GM23338 (cell line): ENCODE data around the gene PPIA.
"Not testable (repeated sequence)": the region's sequence is repeated elsewhere in the genome, so short reads cannot be mapped to it uniquely, and the experiment has no call there.

ENCODE experiments used
- CREB1 ChIP-seq: fragments of 250-450 bp; sonication (Bioruptor Pico); IDR thresholded peaks from 2 replicates; pipeline ENCODE4 v1.5.0; 2020; ENCODE audit warnings: low read depth, mild to moderate bottlenecking, moderate library complexity
- EZH2 ChIP-seq: fragments of 200-600 bp; sonication (generic); IDR thresholded peaks from one replicate; pipeline ENCODE4 v1.8.0; 2017; ENCODE audit warnings: antibody characterized with exemption, mild to moderate bottlenecking, low read depth; ENCODE audit not compliant: unreplicated experiment
- JUNB ChIP-seq: IDR thresholded peaks from one replicate; pipeline ENCODE4 v1.6.1; 2016; ENCODE audit warnings: antibody characterized with exemption; ENCODE audit not compliant: unreplicated experiment
- POLR2AphosphoS5 ChIP-seq: IDR thresholded peaks from 2 replicates; pipeline ENCODE4 v1.6.1; 2016; ENCODE audit warnings: antibody characterized with exemption, low read depth
- TF ChIP-seq, protein P1 (sequence below): IDR thresholded peaks from one replicate; pipeline ENCODE4 v1.6.1; 2018; ENCODE audit warnings: antibody characterized with exemption; ENCODE audit not compliant: unreplicated experiment
- TF ChIP-seq, protein P2 (sequence below), 2 experiments: fragments of 200-600 bp in 1 of 2; sonication (generic) in 1 of 2; conservative IDR thresholded peaks; 2 replicates each; pipeline versions ENCODE4 v1.5.1 to v1.6.1; 2016 to 2017; ENCODE audit warnings: antibody characterized with exemption in 2 of 2, low read depth in 2 of 2, mild to moderate bottlenecking in 2 of 2, moderate library complexity in 1 of 2
- TF ChIP-seq, protein P3 (sequence below): fragments of 250-450 bp; sonication (Bioruptor Pico); IDR thresholded peaks from 2 replicates; pipeline ENCODE4 v1.5.0; 2020; ENCODE audit warnings: mild to moderate bottlenecking, moderate library complexity

DNA sequence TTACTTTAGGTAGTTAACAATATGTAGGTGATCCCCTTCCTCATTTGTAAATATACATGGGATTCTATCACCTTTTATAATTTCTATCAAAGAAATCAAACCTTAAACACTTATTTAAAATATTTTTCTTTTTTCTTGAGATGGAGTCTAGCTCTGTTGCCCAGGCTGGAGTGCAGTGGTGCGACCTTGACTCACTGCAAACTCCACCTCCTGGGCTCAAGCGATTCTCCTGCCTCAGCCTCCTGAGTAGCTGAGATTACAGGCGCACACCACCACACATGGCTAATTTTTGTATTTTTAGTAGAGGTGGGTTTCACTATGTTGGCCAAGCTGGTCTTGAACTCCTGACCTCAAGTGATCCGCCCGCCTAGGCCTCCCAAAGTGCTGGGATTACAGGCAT is 47.0 kb downstream of the PPIA start:
- not testable (repeated sequence) for TF ChIP-seq POLR2AphosphoS5, JUNB, EZH2, CREB1
- TF ChIP-seq, protein P1, sequence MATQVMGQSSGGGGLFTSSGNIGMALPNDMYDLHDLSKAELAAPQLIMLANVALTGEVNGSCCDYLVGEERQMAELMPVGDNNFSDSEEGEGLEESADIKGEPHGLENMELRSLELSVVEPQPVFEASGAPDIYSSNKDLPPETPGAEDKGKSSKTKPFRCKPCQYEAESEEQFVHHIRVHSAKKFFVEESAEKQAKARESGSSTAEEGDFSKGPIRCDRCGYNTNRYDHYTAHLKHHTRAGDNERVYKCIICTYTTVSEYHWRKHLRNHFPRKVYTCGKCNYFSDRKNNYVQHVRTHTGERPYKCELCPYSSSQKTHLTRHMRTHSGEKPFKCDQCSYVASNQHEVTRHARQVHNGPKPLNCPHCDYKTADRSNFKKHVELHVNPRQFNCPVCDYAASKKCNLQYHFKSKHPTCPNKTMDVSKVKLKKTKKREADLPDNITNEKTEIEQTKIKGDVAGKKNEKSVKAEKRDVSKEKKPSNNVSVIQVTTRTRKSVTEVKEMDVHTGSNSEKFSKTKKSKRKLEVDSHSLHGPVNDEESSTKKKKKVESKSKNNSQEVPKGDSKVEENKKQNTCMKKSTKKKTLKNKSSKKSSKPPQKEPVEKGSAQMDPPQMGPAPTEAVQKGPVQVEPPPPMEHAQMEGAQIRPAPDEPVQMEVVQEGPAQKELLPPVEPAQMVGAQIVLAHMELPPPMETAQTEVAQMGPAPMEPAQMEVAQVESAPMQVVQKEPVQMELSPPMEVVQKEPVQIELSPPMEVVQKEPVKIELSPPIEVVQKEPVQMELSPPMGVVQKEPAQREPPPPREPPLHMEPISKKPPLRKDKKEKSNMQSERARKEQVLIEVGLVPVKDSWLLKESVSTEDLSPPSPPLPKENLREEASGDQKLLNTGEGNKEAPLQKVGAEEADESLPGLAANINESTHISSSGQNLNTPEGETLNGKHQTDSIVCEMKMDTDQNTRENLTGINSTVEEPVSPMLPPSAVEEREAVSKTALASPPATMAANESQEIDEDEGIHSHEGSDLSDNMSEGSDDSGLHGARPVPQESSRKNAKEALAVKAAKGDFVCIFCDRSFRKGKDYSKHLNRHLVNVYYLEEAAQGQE = not testable (repeated sequence)
- TF ChIP-seq, protein P2, sequence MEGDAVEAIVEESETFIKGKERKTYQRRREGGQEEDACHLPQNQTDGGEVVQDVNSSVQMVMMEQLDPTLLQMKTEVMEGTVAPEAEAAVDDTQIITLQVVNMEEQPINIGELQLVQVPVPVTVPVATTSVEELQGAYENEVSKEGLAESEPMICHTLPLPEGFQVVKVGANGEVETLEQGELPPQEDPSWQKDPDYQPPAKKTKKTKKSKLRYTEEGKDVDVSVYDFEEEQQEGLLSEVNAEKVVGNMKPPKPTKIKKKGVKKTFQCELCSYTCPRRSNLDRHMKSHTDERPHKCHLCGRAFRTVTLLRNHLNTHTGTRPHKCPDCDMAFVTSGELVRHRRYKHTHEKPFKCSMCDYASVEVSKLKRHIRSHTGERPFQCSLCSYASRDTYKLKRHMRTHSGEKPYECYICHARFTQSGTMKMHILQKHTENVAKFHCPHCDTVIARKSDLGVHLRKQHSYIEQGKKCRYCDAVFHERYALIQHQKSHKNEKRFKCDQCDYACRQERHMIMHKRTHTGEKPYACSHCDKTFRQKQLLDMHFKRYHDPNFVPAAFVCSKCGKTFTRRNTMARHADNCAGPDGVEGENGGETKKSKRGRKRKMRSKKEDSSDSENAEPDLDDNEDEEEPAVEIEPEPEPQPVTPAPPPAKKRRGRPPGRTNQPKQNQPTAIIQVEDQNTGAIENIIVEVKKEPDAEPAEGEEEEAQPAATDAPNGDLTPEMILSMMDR (conservative IDR thresholded peaks at IDR 0.05; ENCODE audit: low read depth in 2 of 2) = not testable (repeated sequence)
- TF ChIP-seq, protein P3, sequence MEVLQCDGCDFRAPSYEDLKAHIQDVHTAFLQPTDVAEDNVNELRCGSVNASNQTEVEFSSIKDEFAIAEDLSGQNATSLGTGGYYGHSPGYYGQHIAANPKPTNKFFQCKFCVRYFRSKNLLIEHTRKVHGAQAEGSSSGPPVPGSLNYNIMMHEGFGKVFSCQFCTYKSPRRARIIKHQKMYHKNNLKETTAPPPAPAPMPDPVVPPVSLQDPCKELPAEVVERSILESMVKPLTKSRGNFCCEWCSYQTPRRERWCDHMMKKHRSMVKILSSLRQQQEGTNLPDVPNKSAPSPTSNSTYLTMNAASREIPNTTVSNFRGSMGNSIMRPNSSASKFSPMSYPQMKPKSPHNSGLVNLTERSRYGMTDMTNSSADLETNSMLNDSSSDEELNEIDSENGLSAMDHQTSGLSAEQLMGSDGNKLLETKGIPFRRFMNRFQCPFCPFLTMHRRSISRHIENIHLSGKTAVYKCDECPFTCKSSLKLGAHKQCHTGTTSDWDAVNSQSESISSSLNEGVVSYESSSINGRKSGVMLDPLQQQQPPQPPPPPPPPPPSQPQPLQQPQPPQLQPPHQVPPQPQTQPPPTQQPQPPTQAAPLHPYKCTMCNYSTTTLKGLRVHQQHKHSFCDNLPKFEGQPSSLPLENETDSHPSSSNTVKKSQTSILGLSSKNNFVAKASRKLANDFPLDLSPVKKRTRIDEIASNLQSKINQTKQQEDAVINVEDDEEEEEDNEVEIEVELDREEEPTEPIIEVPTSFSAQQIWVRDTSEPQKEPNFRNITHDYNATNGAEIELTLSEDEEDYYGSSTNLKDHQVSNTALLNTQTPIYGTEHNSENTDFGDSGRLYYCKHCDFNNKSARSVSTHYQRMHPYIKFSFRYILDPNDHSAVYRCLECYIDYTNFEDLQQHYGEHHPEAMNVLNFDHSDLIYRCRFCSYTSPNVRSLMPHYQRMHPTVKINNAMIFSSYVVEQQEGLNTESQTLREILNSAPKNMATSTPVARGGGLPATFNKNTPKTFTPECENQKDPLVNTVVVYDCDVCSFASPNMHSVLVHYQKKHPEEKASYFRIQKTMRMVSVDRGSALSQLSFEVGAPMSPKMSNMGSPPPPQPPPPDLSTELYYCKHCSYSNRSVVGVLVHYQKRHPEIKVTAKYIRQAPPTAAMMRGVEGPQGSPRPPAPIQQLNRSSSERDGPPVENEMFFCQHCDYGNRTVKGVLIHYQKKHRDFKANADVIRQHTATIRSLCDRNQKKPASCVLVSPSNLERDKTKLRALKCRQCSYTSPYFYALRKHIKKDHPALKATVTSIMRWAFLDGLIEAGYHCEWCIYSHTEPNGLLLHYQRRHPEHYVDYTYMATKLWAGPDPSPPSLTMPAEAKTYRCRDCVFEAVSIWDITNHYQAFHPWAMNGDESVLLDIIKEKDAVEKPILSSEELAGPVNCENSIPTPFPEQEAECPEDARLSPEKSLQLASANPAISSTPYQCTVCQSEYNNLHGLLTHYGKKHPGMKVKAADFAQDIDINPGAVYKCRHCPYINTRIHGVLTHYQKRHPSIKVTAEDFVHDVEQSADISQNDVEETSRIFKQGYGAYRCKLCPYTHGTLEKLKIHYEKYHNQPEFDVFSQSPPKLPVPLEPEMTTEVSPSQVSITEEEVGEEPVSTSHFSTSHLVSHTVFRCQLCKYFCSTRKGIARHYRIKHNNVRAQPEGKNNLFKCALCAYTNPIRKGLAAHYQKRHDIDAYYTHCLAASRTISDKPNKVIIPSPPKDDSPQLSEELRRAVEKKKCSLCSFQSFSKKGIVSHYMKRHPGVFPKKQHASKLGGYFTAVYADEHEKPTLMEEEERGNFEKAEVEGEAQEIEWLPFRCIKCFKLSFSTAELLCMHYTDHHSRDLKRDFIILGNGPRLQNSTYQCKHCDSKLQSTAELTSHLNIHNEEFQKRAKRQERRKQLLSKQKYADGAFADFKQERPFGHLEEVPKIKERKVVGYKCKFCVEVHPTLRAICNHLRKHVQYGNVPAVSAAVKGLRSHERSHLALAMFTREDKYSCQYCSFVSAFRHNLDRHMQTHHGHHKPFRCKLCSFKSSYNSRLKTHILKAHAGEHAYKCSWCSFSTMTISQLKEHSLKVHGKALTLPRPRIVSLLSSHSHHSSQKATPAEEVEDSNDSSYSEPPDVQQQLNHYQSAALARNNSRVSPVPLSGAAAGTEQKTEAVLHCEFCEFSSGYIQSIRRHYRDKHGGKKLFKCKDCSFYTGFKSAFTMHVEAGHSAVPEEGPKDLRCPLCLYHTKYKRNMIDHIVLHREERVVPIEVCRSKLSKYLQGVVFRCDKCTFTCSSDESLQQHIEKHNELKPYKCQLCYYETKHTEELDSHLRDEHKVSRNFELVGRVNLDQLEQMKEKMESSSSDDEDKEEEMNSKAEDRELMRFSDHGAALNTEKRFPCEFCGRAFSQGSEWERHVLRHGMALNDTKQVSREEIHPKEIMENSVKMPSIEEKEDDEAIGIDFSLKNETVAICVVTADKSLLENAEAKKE = not testable (repeated sequence)
